Measurements from ENCODE around the gene KLRC1. TPM values are rescaled to one million over a fixed set of nuclear protein-coding genes. Genes with fewer than 3 reads are reported as not detected.

Gene KLRC1
- total and polyA plus RNA-seq, 9 of the 15 experiments (the other 6 are each of a cell fraction or from before 2014, with no cell fraction given): not detected

DNA sequence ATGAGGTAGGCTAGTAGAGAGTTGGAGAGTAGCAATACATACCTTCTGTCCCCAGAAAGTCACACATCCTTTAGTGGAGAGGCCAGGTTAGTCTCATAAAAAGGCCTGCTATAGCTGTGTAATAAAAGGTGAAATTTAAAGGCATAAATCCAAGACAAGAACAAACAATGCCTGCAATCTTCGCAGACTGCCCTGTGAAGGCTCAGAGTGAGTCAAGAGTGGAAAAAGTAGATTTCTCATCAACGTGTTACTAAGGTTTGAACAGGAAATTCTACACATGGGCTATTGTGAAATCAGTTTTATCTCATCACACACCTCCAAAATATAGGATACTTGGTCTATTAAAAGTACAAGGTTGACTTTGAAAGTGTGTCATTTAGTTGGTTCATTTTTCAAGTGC, at the start of gene KLRC1 (continued):
- TF ChIP-seq ZNF778 (CRISPR knock-in tag; IDR thresholded peaks at IDR 0.05) (no peak), EGR1 (conservative IDR thresholded peaks at IDR 0.05) (no peak), TAF15 (IDR thresholded peaks at IDR 0.05; ENCODE audit: low read depth, low read length) (no peak), NR1H2 (CRISPR knock-in tag; IDR thresholded peaks at IDR 0.05) (no peak)
- TF ChIP-seq, protein P1, sequence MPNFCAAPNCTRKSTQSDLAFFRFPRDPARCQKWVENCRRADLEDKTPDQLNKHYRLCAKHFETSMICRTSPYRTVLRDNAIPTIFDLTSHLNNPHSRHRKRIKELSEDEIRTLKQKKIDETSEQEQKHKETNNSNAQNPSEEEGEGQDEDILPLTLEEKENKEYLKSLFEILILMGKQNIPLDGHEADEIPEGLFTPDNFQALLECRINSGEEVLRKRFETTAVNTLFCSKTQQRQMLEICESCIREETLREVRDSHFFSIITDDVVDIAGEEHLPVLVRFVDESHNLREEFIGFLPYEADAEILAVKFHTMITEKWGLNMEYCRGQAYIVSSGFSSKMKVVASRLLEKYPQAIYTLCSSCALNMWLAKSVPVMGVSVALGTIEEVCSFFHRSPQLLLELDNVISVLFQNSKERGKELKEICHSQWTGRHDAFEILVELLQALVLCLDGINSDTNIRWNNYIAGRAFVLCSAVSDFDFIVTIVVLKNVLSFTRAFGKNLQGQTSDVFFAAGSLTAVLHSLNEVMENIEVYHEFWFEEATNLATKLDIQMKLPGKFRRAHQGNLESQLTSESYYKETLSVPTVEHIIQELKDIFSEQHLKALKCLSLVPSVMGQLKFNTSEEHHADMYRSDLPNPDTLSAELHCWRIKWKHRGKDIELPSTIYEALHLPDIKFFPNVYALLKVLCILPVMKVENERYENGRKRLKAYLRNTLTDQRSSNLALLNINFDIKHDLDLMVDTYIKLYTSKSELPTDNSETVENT (CRISPR knock-in tag; IDR thresholded peaks at IDR 0.05): no peak
- TF ChIP-seq, protein P2, sequence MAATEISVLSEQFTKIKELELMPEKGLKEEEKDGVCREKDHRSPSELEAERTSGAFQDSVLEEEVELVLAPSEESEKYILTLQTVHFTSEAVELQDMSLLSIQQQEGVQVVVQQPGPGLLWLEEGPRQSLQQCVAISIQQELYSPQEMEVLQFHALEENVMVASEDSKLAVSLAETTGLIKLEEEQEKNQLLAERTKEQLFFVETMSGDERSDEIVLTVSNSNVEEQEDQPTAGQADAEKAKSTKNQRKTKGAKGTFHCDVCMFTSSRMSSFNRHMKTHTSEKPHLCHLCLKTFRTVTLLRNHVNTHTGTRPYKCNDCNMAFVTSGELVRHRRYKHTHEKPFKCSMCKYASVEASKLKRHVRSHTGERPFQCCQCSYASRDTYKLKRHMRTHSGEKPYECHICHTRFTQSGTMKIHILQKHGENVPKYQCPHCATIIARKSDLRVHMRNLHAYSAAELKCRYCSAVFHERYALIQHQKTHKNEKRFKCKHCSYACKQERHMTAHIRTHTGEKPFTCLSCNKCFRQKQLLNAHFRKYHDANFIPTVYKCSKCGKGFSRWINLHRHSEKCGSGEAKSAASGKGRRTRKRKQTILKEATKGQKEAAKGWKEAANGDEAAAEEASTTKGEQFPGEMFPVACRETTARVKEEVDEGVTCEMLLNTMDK (IDR thresholded peaks at IDR 0.05; ENCODE audit: borderline replicate concordance, insufficient read depth, low read depth, low read length, poor library complexity, severe bottlenecking): no peak

DNA sequence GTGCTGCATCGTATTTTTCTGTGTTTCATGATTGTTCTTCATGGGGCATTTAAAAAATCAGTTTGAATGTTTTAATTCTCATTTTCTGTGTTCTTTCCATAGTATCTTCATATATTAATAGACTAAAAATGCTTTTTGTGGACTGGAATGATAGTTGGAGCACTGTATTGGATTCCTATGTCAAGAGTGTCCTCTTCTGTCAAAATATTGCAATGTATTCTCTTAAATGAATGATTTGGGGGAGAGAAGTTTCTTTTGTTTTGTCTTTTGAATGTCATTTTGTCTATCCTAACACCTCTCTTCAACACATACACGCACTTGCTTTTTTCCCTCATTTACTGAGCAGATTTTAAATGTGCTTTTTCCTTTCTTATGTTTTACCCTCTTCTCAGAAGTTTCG, 47.9 kb upstream of the KLRC1 start:
- no peaks in the 10 kb centered on the region for H3K36me3 ChIP-seq (ENCODE audit: control insufficient read depth, insufficient read depth, low read length)
- no peak for FAIRE-seq
- H3K4me3 ChIP-seq: no peak overlapping the region
- no peak for DNase-seq (ENCODE audit: extremely low read depth in 1 of 4, low spot score in 3 of 4)
- H3K9ac ChIP-seq (ENCODE audit: insufficient read depth in 1 of 2, low read depth in 2 of 2, low read length in 2 of 2): no peak overlapping the region
- ATAC-seq: no peak
- POLR2A ChIA-PET: no interaction called here
- BruUV-seq (replicated peaks): no TSS peak
- no peaks in the 10 kb centered on the region for H4K20me1 ChIP-seq (replicated peaks; ENCODE audit: control insufficient read depth, insufficient read depth, low read length)
- intact Hi-C loops (cut with micrococcal nuclease): loop anchor here (1.0 kb wide), 1 partner anchor 170 kb away; no protein-coding TSS in a partner anchor
- CTCF ChIA-PET (ENCODE audit: low intra/inter-chr PET ratio): interaction anchor here (0.8 to 1.0 kb wide), 3 partner anchors 170 to 727 kb away, joined by 3 read pairs; no protein-coding TSS in a partner anchor
- H3K9me3 ChIP-seq (replicated peaks; ENCODE audit: control insufficient read depth, insufficient read depth, low read depth, low read length): no peaks in the 10 kb centered on the region
- H2AFZ ChIP-seq (ENCODE audit: low read depth, low read length): no peak overlapping the region
- H3K4me2 ChIP-seq (ENCODE audit: insufficient read depth, low read length): no peak overlapping the region
- no peaks in the 10 kb centered on the region for H3K79me2 ChIP-seq (ENCODE audit: control insufficient read depth, insufficient read depth, low read length)
- H3K27me3 ChIP-seq (ENCODE audit: control insufficient read depth in 2 of 2, insufficient read depth in 2 of 2, low read length in 2 of 2): no peaks in the 10 kb centered on the region; a peak in 1 of 5 replicates
- WGBS (ENCODE audit: insufficient coverage, low coverage, missing lambda C conversion rate): 0% methylated on average over 3 of the region's 3 CpGs
- in situ Hi-C loops (cut with MboI): no loop called here
- H3K9me1 ChIP-seq (ENCODE audit: control insufficient read depth, insufficient read depth, low read length): no peaks in the 10 kb centered on the region
- H3K27ac ChIP-seq (ENCODE audit: extremely low read depth, low read depth, low read length): no peak overlapping the region
- H3K4me1 ChIP-seq (replicated peaks in 1 of 2; ENCODE audit: control insufficient read depth in 2 of 2, insufficient read depth in 2 of 2, low read length in 2 of 2): peaks cover 0 to 4% of the 10 kb centered on the region in 2 experiments; a peak in 1 of 5 replicates
- TF ChIP-seq RAD21 (CRISPR knock-in tag; conservative IDR thresholded peaks at IDR 0.05 in 1 of 2, IDR thresholded peaks at IDR 0.05 in 1 of 2): peak in 1 of 2 experiments; percentile 70; a peak in 2 of 4 replicates
- TF ChIP-seq, protein P3, sequence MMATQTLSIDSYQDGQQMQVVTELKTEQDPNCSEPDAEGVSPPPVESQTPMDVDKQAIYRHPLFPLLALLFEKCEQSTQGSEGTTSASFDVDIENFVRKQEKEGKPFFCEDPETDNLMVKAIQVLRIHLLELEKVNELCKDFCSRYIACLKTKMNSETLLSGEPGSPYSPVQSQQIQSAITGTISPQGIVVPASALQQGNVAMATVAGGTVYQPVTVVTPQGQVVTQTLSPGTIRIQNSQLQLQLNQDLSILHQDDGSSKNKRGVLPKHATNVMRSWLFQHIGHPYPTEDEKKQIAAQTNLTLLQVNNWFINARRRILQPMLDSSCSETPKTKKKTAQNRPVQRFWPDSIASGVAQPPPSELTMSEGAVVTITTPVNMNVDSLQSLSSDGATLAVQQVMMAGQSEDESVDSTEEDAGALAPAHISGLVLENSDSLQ (IDR thresholded peaks at IDR 0.05): no peak
- TF ChIP-seq NUFIP1 (IDR thresholded peaks at IDR 0.05; ENCODE audit: partially characterized antibody): no peak
- no peak for TF ChIP-seq ZNF436 (CRISPR knock-in tag; IDR thresholded peaks at IDR 0.05)
- TF ChIP-seq, protein P4, sequence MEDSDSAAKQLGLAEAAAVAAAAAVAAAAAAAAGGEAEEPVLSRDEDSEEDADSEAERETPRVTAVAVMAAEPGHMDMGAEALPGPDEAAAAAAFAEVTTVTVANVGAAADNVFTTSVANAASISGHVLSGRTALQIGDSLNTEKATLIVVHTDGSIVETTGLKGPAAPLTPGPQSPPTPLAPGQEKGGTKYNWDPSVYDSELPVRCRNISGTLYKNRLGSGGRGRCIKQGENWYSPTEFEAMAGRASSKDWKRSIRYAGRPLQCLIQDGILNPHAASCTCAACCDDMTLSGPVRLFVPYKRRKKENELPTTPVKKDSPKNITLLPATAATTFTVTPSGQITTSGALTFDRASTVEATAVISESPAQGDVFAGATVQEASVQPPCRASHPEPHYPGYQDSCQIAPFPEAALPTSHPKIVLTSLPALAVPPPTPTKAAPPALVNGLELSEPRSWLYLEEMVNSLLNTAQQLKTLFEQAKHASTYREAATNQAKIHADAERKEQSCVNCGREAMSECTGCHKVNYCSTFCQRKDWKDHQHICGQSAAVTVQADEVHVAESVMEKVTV (CRISPR knock-in tag; IDR thresholded peaks at IDR 0.05): 0 out of 2 replicates have a peak, but pooled peaks have one; percentile 13
- no peak for TF ChIP-seq ETV1 (tag; conservative IDR thresholded peaks at IDR 0.05; ENCODE audit: low read depth)
- no peak for TF ChIP-seq ZNF217 (CRISPR knock-in tag; IDR thresholded peaks at IDR 0.05)
